ENCODE data around the gene RNF180. TPM values are rescaled to one million over a fixed set of nuclear protein-coding genes. Genes with fewer than 3 reads are reported as not detected.
A peak's percentile ranks its signal among the peaks of the same experiment; 100 is the strongest.

RNF180 gene
- total RNA-seq, 4 donors from 2014 or later = 6.0 to 13.1 (median 10.1) TPM

DNA sequence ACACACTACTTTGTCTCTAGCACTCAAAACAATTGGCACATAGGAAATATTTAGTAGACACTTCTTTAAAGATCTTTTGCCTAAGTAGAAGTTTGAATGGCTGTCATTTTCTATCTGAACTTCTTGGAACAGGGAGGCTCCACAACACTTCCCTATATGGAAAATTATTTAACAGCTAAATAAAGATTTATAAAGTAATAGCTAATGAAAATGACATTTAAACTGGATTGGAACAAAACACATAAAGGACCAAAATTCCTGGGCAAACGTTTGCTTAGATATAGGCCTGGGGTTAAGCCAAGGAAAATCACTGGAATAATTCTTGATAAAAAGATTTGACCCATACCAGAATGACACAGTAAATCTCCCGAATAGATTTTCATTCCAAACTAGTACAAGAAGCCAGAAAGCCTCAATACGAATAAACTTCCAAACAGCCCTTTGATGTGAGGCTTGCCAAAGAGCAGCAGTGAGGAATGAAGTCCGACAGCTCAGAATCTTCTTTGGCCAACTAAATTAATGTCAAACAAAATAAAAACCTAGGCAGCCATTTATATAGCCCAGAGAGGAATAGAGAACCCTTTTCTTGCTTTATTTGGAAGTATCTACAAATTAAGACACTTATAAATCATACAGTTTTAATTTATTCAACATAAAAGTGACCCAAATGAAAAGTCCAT lies 20.3 kb upstream of the RNF180 start:
- Histone ChIP-seq H3K4me1 (peaks cover 0 to 8% (median 0%) of the 10 kb centered on the region in 4 donors), H3K36me3 (no peaks in the 10 kb centered on the region), H3K9me3 (no peaks in the 10 kb centered on the region), H3K27ac (peak overlapping the region in 1 of 4 donors; percentile 4), H3K27me3 (no peaks in the 10 kb centered on the region), H3K4me3 (no peak overlapping the region)
- WGBS, 2 donors = 27 to 33% methylated on average over 4 of the region's 4 CpGs
- TF ChIP-seq EP300 (IDR thresholded peaks at IDR 0.05) (no peak), CTCF (IDR thresholded peaks at IDR 0.05) (no peak), POLR2A (IDR thresholded peaks at IDR 0.05) (no peak)
- no peak for DNase-seq (ENCODE audit: low spot score in 2 of 2)

- Histone ChIP-seq H3K9me3 (no peaks in the 10 kb centered on the region), H3K36me3 (no peaks in the 10 kb centered on the region), H3K27ac (no peak overlapping the region), H3K4me1 (peaks cover 0 to 8% (median 0%) of the 10 kb centered on the region in 4 donors), H3K4me3 (no peak overlapping the region), H3K27me3 (no peaks in the 10 kb centered on the region)
- TF ChIP-seq CTCF (IDR thresholded peaks at IDR 0.05) = no peak
- no peak for TF ChIP-seq POLR2A (IDR thresholded peaks at IDR 0.05)
- TF ChIP-seq EP300 (IDR thresholded peaks at IDR 0.05) = no peak
- WGBS, 2 donors = 68 to 83% methylated on average over 2 of the region's 2 CpGs
- no peak for DNase-seq (ENCODE audit: low spot score in 2 of 2)
These were observed 18.3 kb upstream of the RNF180 start for GRCh38 chr5:64147379-64147778.

DNA sequence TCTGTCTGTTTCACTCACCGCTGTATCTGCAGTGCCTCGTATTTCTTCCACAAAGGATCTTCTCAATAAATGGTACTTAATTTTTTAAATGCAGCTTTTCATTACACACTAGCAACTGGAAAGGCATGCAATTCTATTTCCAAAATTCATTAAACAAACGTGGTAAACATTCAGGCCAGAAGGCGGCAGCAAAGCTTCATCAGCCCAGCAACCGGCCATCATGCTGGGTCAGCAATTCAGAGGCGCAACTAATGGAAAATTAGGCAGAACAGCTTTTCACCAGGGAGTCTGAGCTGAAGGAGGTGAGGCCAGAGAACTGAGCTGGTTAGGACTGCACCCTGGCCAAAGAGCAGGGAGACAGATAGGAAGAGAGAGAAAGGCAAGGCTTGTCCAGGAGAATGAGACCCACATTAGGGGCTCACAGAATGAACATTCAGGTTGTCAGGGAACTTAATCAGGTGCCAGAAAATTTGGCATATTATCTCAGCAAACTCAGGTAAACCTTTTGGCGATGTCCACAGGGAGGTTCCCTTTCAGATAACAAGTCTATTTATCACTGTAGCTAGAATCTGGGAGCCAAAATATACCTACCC lies 17.7 kb upstream of the RNF180 start:
- Histone ChIP-seq H3K36me3 (no peaks in the 10 kb centered on the region), H3K4me1 (peaks cover 0 to 8% (median 0%) of the 10 kb centered on the region in 4 donors), H3K9me3 (no peaks in the 10 kb centered on the region), H3K4me3 (no peak overlapping the region), H3K27ac (no peak overlapping the region), H3K27me3 (no peaks in the 10 kb centered on the region)
- DNase-seq (ENCODE audit: low spot score in 2 of 2) = peak in 1 of 2 donors; percentile 64
- TF ChIP-seq EP300 (IDR thresholded peaks at IDR 0.05) (no peak), POLR2A (IDR thresholded peaks at IDR 0.05) (no peak), CTCF (IDR thresholded peaks at IDR 0.05) (peak; percentile 37 to 71 (median 60))
- WGBS, 2 donors = 18 to 23% methylated on average over 7 of the region's 7 CpGs

GRCh38 chr5:64149268-64149667 lies 16.4 kb upstream of the RNF180 start:
- no peaks in the 10 kb centered on the region for H3K36me3 ChIP-seq
- H3K9me3 ChIP-seq = peaks cover 0 to 9% (median 0%) of the 10 kb centered on the region in 4 donors
- no peak overlapping the region for H3K27ac ChIP-seq
- H3K27me3 ChIP-seq = no peaks in the 10 kb centered on the region
- H3K4me1 ChIP-seq = peaks cover 0 to 8% (median 0%) of the 10 kb centered on the region in 4 donors
- TF ChIP-seq POLR2A (IDR thresholded peaks at IDR 0.05) = no peak
- no peak for TF ChIP-seq EP300 (IDR thresholded peaks at IDR 0.05)
- TF ChIP-seq CTCF (IDR thresholded peaks at IDR 0.05) = no peak
- no peak for DNase-seq (ENCODE audit: low spot score in 2 of 2)
- H3K4me3 ChIP-seq = no peak overlapping the region

- Histone ChIP-seq H3K4me1 (peaks cover 0 to 2% (median 0%) of the 10 kb centered on the region in 4 donors), H3K27me3 (no peaks in the 10 kb centered on the region), H3K9me3 (peaks cover 0 to 9% (median 0%) of the 10 kb centered on the region in 4 donors), H3K4me3 (no peak overlapping the region), H3K36me3 (no peaks in the 10 kb centered on the region), H3K27ac (no peak overlapping the region)
- 96 to 98% methylated on average over 24 of the region's 33 CpGs for WGBS, 2 donors
- no peak for DNase-seq (ENCODE audit: low spot score in 2 of 2)
- no peak for TF ChIP-seq EP300 (IDR thresholded peaks at IDR 0.05)
- TF ChIP-seq POLR2A (IDR thresholded peaks at IDR 0.05) = no peak
- TF ChIP-seq CTCF (IDR thresholded peaks at IDR 0.05) = no peak
These were observed 15.7 kb upstream of the RNF180 start for GRCh38 chr5:64149857-64150521.
